Upper lobe of right lung (tissue), 1 donor: Measurements from ENCODE around the gene LILRB4. TPM values are rescaled to one million over a fixed set of nuclear protein-coding genes. Genes with fewer than 3 reads are reported as not detected.

Experiments
- ATAC-seq: fragments of 200-7000 bp; cut with Tn5 transposase; one replicate; pipeline ENCODE4 v1.9.1; 2020; ENCODE audit warnings: mild to moderate bottlenecking, moderate library complexity
- DNase-seq: peaks from one replicate; pipeline ENCODE4 v3.0.0-alpha.2; 2020
- H3K27ac ChIP-seq: fragments of 200-600 bp; one replicate; pipeline ENCODE4 v1.8.0; 2022
- H3K27me3 ChIP-seq: fragments of 200-600 bp; one replicate; pipeline ENCODE4 v1.8.0; 2022; ENCODE audit warnings: mild to moderate bottlenecking
- H3K36me3 ChIP-seq: fragments of 200-600 bp; one replicate; pipeline ENCODE4 v1.8.0; 2022
- H3K4me1 ChIP-seq: fragments of 200-600 bp; one replicate; pipeline ENCODE4 v1.8.0; 2022
- H3K4me3 ChIP-seq: fragments of 200-600 bp; one replicate; pipeline ENCODE4 v1.8.0; 2022; ENCODE audit warnings: mild to moderate bottlenecking
- H3K9me3 ChIP-seq: fragments of 200-600 bp; one replicate; pipeline ENCODE4 v1.8.0; 2022
- intact Hi-C: fragments of 100-400 bp; cut with DNase I; formaldehyde crosslinking; loops from one replicate; pipeline ENCODE4 v1.11.0; 2022
- total RNA-seq: library from RNA; stranded (reverse); fragmentation: NEBNext Ultra II Directional; extraction: Animal tissue kit (Norgen Biotek cat#: 25700); gene quantifications from one replicate; pipeline ENCODE4 v1.2.1, GENCODE V29; 2021
- TF ChIP-seq, protein P1 (sequence below): fragments of 200-600 bp; IDR thresholded peaks from one replicate; pipeline ENCODE4 v1.8.0; 2022; ENCODE audit warnings: antibody characterized with exemption
- donor health status: DM: no; HTN: yes; CAD: no; lungs with severe emphysema.

The LILRB4 gene
- total RNA-seq, 1 donor from 2014 or later: 29.8 TPM

GRCh38 chr19:54682306-54682856 lies 19.6 kb downstream of the LILRB4 start:
- no peak overlapping the region for H3K27ac ChIP-seq
- H3K4me1 ChIP-seq: no peaks in the 10 kb centered on the region
- H3K9me3 ChIP-seq: no peaks in the 10 kb centered on the region
- intact Hi-C loops: no loop called here
- DNase-seq (no peak), ATAC-seq (peak; percentile 41)
- H3K36me3 ChIP-seq: no peaks in the 10 kb centered on the region
- TF ChIP-seq, protein P1, sequence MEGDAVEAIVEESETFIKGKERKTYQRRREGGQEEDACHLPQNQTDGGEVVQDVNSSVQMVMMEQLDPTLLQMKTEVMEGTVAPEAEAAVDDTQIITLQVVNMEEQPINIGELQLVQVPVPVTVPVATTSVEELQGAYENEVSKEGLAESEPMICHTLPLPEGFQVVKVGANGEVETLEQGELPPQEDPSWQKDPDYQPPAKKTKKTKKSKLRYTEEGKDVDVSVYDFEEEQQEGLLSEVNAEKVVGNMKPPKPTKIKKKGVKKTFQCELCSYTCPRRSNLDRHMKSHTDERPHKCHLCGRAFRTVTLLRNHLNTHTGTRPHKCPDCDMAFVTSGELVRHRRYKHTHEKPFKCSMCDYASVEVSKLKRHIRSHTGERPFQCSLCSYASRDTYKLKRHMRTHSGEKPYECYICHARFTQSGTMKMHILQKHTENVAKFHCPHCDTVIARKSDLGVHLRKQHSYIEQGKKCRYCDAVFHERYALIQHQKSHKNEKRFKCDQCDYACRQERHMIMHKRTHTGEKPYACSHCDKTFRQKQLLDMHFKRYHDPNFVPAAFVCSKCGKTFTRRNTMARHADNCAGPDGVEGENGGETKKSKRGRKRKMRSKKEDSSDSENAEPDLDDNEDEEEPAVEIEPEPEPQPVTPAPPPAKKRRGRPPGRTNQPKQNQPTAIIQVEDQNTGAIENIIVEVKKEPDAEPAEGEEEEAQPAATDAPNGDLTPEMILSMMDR: no peak
- no peak overlapping the region for H3K4me3 ChIP-seq
- H3K27me3 ChIP-seq: peaks cover 20% of the 10 kb centered on the region

DNA sequence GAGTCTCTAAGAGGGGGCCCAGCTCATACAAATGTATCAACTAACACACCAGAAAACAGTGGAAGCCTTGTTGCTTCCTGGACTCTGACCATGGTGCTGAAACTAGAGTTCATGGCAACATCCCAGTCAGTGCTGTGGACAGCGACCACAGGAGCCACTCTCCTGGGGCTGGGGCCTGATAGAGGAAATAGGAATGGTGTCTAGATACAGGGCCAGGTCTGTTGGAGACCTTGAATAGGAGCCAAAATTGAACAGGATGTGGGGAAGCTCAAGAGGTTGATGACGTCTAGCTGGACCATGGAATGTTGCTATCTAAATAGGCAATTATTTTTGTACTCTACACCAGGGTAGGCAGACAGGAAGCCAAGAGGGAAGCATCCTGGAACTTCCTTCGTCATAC lies 21.7 kb downstream of the LILRB4 start:
- DNase-seq (no peak), ATAC-seq (peak; percentile 63)
- intact Hi-C loops: no loop called here
- Histone ChIP-seq H3K36me3 (no peaks in the 10 kb centered on the region), H3K27me3 (peaks cover 26% of the 10 kb centered on the region), H3K9me3 (no peaks in the 10 kb centered on the region), H3K4me1 (no peaks in the 10 kb centered on the region), H3K4me3 (no peak overlapping the region), H3K27ac (no peak overlapping the region)
- TF ChIP-seq, protein P1: no peak

DNA sequence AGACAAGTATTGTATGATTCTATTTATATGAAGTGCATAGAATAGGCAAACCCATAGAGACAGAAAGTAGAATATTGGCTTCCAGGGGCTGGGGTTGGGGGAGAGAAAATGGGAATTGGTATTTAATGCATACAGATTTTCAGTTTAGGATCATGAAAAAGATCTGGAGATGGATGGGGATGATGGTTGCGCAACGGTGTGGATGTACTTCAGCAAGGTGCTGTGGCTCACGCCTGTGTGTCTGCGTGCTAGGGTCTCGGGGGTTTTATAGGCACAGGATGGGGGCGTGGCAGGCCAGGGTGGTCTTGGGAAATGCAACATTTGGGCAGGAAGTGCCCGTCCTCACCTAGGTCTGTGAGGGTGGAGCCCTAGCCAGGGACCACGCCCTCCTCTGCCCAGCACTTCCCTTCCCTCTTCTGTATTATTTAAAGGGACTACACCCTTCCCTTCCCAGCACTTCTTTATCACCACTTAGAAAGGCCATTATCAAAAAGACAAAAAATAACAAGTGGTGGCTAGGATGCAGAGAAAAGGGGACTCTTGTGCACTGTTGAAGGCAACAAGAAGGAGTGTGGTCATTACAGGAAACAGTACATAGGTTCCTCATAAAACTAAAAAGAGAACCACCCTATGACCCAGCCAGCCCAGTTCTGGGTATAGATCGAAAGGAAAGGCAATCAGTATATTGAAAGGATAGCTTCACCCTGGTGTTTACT lies 29.0 kb downstream of the LILRB4 start:
- ATAC-seq (peak; percentile 52), DNase-seq (no peak)
- Histone ChIP-seq H3K36me3 (no peaks in the 10 kb centered on the region), H3K4me3 (no peak overlapping the region), H3K4me1 (no peaks in the 10 kb centered on the region), H3K9me3 (no peaks in the 10 kb centered on the region), H3K27me3 (peaks cover 16% of the 10 kb centered on the region), H3K27ac (no peak overlapping the region)
- intact Hi-C loops: no loop called here
- TF ChIP-seq, protein P1: no peak

DNA sequence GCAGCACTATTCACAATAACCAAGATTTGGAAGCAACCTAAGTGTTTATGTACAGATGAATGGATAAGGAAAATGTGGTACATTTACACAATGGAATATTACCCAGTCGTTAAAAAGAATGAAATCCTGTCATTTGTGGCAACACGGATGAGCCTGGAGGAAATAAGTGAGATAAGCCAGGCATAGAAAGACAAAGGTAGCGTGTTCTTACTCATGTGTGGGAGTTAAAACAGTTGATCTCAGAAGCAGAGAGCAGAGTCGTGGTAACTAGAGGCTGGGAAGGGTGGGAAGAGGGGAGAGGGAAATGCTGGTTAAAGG lies 29.5 kb downstream of the LILRB4 start:
- H3K36me3 ChIP-seq: no peaks in the 10 kb centered on the region
- DNase-seq: no peak
- peaks cover 16% of the 10 kb centered on the region for H3K27me3 ChIP-seq
- H3K4me1 ChIP-seq: no peaks in the 10 kb centered on the region
- no peaks in the 10 kb centered on the region for H3K9me3 ChIP-seq
- TF ChIP-seq, protein P1: no peak
- no peak for ATAC-seq
- H3K4me3 ChIP-seq: no peak overlapping the region
- intact Hi-C loops: no loop called here
- H3K27ac ChIP-seq: no peak overlapping the region

DNA sequence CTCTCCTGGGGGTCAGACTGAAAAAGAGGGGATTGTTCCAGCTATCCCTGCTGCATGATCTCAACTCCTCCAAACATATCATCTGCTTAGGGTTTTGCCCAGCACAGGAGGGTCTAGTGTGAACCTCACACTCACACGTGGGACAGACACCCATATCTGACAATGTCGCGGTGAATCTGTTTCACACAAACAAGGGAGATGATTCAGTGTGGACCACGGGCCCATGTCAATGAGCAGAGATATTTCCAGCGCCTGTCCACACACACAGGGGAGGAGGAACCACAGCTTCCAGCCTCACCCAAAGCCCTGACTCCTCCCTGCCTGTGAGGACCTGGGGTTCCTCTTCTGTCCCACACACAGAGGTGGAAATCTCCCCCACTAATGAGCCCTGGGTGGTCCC lies 31.9 kb downstream of the LILRB4 start:
- TF ChIP-seq, protein P1: no peak
- peaks cover 10% of the 10 kb centered on the region for H3K27me3 ChIP-seq
- intact Hi-C loops: no loop called here
- no peak overlapping the region for H3K4me3 ChIP-seq
- no peak for DNase-seq
- H3K27ac ChIP-seq: no peak overlapping the region
- H3K4me1 ChIP-seq: no peaks in the 10 kb centered on the region
- no peaks in the 10 kb centered on the region for H3K9me3 ChIP-seq
- no peaks in the 10 kb centered on the region for H3K36me3 ChIP-seq
- ATAC-seq: peak; percentile 40
